Activated naive CD4-positive, alpha-beta T cell treated with Interleukin-2 at 50 U/mL for 16 hours (primary cell): Measurements from ENCODE around the gene LRRC51.

Experiments
- DNase-seq: peaks from one replicate; pipeline ENCODE4 v3.0.0-alpha.2; 2020

The LRRC51 gene

DNA sequence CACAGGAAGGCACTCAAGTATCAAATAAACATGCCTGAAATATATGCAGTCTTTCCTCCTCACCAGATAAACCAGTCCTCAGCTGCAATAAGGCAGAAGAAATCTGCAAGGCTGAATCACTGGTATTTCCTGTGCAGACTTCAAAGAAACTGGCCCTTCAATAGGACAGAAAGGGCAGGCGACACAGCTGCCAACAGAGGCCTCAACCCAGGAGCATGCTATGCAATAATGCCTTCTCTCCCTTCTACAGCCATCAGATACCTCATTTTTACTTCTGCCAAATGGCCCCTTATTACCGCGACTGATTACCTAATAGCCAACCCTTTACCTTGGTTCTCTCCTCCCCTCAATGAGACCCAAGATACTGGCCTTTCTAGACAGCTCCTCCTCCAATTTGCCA is 8.3 kb upstream of the LRRC51 start:
- DNase-seq = no peak

DNA sequence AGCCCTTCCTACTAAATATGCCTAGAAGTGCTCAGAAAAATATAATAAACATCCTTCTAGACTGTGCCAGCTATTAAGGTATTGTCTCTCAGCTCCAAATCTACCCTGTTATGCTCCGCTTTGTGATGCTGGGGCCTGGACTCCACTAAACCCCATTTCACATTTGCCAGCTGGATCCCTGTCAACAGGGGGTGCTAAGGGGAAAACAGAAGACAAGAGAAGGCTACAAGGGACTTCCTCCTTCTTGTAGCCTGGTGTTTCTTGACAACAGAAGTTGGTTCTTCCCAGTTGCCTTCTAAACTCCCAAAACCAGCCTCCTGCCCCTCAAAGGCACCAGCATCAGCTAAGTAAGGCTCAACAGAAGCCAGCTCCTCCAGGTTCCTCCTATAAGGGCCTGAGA is 5.5 kb upstream of the LRRC51 start:
- no peak for DNase-seq

DNA sequence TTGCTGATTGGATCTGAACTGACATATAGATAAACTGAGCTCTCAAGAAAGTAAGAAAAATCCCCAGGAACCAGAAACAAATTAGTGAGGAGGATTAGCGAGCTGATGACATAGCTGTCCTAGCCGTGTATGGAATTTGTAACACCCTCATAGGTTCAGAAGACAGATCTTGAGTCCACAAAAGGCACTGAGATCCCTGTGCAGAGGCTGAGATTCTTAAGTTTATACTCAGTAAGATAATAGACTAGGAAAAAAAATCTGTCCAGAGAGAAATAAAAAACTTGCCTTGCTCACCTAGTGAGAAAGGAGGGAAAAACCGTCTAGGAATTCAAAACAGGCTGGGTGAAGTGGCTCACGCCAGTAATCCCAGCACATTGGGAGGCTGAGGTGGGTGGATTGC is 4.9 kb upstream of the LRRC51 start:
- no peak for DNase-seq

DNA sequence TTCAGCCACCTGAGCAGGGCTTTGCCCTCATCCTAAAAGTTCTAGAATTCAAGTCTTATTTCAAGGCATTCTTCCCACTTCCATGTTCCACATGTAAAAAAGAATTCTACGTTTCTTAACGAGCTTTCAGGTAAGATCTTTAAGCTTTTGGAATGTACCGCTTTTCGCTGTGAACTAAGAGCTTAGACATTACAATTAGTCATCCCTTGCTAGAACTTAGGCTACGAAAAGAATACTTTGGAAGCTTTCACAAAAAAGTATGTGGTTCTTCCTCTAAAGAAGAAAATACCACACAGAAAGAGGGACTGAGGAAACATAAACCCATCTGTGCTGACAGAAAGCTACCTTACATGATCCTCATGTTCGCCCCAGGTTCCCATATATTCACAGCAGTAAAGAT is 2.2 kb upstream of the LRRC51 start:
- DNase-seq = no peak

DNA sequence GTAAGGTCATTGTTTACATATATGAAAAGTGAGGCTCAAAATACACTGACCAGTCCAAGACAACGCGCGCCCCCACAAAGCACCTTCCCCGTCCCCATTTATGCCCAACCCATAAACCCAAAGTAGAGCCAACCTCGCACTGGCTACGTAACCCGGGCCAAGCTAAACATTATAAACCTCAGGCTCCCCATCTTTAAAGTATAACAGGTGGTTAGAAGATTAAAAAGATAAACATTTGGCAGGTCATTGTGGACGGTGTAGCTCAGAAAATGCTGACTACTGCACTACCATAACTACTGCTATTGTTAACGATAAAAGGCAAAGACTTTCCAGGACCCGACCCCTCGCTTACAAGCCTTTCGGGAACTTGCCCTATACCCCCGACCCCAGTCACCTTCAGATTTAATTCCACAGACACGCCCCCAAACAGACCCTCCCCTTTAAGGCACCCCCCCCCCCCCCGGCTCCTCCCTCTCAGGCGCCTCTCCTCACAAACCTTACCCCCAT is 778 bp upstream of the LRRC51 start:
- DNase-seq = no peak

DNA sequence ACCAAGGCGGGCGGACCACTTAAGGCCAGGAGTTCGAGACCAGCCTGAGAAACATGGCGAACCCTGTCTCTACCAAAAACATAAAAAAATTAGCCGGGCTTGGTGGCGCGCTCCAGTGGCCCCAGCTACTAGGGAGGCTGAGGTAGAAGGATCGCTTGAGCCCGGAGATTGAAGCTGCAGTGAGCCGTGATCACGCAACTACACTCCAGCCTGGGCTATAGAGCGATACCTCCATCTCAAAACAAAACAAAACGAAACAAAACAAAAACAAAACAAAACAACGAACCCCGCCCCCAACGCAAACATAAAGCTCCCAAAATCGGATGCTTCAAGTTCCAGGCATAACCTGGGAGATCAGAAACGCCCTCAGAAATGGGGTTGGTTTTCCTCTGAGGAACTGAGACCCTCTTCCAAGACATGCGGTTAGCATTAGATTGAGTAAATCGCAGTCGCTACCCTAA is 564 bp downstream of the LRRC51 start:
- no peak for DNase-seq

DNA sequence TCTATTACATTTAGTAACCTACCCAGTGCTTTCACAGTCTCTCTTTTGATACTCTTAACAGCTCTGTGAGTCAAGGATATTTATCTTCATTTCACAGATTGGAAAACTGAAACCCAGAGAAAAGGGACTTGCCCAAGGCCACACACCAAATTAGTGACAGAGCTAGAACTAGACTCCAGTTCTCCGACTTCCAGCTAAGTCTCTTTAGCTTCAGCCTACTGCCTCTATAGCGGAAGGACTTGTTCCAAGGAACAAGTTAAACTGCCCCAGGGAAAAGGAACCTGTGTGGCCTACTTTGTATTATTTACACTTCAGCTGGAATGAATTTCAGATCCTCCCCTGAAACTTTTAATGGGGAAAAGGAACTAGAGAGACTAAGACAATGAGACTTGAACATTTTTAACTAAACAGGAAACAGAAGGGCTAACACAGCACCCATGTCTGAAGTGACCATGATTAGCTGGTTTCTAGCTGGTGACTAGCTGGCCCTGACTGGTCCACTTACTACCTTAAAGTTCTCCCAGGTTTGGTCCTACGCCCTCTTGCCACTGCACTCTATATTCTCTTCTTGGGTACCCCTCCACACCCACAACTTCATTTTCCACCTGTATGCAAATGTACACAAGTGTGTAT is 1.3 kb downstream of the LRRC51 start:
- DNase-seq = no peak

DNA sequence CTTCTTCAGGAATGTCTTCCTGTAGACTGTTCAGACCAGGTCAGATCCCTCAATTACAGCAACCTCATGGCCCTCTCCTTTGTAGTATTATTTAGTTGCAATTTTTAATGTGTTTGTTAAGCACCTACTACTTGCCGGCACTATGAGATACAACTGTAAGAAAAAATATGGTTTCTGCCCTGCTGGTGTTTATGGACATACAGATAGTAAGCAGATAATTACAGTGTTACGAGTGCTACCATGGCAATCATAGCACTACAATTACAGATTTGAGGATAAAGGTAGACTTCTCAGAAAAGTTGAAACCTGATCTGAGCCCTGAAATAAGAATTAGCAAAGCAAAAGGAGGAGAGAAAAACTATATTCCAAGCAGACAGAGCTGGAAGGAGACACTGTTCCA is 2.8 kb downstream of the LRRC51 start:
- no peak for DNase-seq

DNA sequence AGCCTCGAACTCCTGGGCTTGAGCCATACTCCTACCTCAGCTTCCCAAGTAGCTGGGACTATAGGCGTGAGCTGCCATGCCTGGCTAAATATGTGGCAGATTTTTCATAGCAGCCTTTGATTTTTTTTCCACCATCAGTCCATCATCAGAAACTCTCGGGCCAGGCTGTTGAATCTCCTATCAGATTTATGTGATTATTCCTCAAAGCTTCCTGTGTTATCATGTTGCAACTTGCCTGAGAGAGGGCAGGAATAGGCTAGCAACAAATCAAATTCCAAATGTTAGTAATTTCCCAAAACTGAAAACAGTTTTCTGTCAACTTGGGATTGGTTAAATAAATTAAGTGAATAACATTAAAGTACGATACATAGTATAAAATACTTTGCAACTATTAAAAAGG is 3.4 kb downstream of the LRRC51 start:
- no peak for DNase-seq

DNA sequence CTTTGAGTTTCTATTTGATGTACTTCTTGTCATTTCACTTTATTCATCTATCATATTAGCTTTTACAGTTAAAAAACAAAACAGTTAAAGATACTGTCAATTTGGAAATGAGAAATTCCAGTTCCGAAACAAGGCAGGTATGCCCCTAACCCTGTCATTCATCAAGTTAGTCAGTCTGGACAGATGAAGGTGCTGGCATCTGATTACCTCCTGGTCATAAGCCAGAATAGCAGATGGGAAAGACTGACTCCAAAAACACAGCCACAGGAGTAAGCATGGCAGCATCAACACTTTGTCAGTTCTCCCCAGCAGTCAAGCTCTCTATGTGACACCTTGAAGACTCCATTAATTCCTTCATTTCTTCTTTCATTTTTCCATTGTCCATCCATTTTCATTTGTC is 4.3 kb downstream of the LRRC51 start:
- no peak for DNase-seq

DNA sequence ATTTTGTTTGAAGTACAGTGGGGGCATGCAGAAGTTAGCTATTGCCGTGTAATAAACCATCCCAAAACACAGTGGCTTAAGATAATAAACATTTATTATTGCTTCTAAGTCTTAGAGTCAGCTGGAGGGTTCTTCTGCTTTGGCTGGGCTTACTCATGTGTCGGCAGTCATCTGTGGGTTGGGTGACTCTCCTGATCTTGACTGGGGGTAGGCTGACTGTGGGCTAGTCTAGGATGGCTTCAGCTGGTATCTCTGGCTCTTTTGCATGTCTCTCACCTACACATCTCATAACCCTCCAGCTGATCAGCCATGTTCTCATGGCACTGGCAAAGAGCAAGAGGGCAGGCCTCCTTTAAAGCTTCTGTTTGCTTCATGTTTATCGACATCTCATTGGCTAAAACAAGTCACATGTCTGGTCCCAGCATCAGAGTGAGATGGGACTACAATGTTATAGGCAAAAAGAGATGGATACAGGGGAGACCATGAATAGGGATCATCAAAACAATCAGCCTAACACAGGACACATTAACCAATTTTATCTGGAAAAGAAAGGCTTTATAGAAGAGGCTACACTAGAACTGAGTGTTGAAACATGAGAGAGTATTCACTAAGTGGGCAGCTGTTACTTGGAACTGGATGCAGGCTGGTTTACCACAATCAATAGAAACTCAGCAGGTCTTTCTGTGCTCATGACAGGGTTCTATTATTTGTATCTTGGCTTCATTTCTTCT is 5.1 kb downstream of the LRRC51 start:
- no peak for DNase-seq

DNA sequence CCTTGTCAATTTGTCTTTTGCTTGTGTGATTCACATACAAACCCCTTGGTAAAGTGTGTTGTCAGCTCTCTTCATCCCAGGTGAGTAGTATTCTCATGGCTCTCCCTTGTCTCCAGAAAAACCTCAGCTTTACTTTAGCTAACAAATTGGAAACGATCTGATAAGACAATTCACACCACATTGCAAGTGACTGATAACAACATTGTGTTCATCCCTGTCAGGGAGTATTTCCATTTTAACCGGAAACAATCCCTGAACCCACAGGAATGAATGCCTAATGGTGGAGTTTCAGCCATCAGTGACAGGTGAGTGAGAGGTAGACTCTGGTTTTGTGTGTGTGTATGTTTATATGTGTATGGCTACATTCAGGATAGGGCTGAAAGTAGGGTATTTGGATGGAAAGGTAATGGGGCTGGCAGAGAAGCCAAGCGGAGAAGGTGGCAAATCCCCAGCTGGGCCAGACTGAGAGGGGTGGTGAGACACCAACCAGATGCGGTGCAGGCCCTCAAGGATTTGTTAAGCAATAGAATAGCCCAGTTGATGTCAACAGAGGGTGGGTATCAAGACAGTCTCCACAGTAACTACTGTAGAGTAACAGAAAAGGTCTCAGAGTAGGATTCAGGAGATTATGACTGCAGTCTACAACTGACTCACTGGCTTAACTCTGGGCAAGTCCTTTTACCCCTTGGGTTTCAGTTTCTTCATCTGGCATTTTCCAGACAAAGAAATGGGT is 7.6 kb downstream of the LRRC51 start:
- DNase-seq = no peak

DNA sequence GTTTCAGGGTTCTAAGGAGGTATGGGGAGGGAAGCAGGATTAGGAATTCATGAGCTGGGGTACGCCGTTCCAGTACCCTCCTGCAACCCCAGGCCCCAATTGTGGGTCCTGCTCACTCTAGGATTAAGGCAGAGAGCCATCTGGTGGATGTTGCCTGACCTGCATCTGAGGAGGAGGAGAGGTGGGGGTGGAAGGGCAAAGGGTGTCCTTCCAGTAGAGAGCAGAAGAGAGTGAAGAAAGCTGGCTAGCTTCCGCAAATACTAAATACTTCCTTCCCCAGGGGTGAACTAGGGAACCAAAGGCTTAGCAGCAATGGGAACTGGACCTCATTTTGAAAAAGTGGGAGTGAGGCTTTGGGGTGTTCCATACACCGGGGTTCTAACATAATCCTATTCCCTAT is 10.6 kb downstream of the LRRC51 start:
- DNase-seq = peak; percentile 68

DNA sequence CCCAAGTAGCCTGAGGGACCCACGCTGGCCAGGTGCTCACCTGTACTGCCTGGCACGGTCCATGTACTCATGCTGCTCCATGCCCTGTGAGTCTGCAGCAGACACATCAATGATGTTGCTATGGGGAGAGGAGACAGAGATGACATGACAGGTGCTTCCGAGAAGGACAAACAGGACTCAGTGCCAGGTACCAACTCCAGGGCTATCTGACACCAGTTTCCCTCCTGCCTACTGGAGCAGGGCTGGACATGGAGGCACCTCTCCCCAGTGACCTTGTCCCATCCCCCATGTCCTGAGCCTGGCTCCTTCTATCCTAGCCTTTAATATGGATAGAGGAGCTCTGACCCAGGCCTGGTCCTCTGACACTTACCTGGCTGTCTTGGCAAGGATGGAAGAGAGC is 18.1 kb downstream of the LRRC51 start:
- DNase-seq = no peak

DNA sequence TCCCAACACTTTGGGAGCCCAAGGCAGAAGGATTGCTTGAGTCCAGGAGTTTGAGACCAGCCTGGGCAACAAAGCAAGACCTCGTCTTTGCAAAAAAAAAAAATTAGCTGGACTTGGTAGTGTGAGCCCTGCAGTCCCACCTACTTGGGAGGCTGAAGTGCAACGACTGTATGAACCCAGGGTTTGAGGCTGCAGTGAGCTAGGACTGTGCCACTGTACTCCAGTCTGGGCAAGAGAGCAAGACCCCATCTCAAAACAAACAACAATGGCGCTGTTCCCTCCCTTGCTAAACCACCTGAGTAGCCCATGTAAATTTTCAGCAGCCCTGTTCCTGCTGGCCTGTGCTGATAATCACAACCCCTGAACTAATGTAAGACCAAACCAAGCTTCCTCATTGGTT is 19.4 kb downstream of the LRRC51 start:
- DNase-seq = no peak

DNA sequence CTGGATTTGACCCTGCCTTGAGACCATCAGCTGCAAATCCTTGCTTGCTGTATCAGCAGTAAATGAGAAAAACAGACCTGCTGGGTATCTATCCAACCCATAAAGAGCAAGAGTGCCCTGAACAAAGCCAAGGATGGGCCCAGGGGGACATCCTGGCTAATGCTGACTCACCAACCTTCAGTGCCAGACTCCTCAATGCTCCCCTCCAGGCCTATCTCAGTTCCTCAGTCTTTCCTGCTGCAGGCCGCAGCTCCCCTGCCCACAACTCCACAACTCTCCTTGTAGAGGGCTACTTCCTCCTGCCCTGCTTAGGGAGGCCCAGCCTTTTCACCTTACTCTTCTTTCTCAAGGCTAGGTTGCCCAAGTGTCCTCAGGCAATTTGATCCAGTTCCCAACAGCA is 19.8 kb downstream of the LRRC51 start:
- DNase-seq = no peak

DNA sequence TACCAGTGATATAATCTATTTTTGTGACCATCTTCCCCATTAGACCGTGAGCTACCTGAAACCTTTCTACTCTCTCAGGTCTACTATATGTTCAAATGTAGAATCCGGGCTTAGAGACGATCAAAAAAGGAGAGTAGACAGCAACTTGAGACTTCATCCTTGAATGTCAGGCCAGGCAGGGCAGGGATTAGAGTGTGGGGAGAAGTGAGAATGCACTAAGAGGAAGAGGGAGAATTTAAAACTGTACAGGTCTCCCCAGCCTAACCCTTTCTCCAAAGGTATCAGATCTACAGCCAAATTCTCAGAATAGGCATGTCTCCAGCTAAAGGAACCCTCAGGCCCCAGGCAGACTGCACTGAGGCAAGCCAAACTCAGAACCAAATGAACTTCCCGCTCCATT is 21.5 kb downstream of the LRRC51 start:
- DNase-seq = no peak

DNA sequence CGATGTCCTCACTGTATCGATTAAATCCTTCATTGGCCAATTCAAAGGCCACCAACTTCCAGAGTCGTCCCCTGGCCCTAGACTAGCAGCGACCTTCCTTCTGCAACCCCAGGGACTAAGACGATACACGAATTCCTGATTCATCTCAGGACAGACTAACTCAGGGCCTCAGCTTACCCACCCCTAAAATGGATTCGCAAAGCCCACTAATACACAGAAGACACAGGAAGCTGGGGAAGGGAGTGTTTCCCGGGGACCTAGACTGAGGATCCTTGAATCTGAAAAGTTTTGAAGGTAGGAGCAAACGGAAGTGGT is 21.9 kb downstream of the LRRC51 start:
- DNase-seq = no peak

DNA sequence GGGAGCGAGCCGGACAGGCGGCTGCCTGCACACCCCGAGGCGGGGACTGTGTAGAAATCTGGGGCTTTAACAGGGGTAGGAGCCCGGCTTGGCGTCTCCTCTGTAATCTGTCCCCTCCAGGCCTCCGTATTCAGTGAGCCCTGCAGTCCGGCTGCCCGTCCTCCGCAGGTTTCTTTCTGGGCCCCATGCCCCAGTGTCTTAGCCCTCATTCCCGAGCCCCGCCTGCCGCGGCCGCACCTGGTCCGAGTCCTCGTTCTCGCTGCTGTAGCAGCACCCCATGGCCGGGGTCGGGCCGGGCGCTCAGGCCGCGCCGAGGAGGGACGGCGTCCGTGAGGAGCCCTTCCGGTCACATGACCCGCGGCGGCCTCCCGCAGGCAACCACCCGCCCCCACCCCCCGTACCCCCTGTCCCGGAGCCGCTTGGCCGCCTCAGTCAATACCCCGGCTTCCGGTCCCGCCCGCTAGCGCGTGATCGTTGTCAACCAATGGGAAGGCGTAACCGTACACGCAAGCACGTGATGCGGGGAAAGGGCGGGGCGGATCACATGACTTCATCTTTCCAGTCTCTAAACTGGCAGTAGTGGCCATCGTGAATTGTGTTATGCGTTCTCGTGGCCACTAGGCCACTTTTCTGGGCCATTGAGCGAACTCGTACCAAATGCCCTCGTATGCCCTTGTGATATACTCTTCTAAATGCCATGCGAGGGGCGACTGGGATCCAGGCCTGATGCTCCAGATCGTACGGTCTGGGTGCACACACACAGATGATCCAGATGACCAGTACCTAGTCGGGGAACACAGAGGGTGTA is 22.5 kb downstream of the LRRC51 start, which contains the start of gene LAMTOR1:
Gene LAMTOR1 (minus strand): TSS at position 352 of the 808 bp plus-strand sequence. CDS start 73 bp downstream, at position 279.
- peak; percentile 98 for DNase-seq

DNA sequence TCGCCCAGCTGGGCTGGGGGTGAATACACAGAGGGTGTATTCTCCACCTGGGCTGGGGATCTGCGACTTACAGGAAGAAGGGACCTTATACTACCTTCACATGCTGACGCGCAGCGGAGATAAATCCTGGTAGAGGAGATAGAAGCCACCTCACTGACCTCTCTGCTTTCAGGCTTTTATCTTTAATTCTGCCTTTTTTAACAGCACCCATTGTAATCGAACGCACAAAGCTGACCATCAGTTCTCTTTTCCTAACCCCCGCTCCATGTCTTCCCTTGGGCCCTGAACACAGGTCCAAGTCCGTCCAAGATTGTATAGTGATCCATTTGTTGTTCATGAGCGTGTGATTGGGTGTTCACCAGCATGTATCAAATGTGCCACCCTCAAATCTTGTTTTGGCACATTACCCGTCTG is 23.1 kb downstream of the LRRC51 start:
- no peak for DNase-seq

DNA sequence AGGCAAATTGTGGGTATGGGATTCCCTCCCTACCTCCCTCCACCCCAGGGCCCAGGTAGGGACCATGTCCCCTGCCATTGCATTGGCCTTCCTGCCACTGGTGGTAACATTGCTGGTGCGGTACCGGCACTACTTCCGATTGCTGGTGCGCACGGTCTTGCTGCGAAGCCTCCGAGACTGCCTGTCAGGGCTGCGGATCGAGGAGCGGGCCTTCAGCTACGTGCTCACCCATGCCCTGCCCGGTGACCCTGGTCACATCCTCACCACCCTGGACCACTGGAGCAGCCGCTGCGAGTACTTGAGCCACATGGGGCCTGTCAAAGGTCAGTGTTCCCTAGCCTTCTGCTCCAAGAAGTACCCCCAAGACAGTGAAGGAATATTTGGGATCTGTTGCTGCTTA is 25.2 kb downstream of the LRRC51 start, which contains the start of gene TOMT:
Gene TOMT (plus strand): TSS at position 37 of the 400 bp plus-strand sequence. CDS start 28 bp downstream, at position 65.
- no peak for DNase-seq

DNA sequence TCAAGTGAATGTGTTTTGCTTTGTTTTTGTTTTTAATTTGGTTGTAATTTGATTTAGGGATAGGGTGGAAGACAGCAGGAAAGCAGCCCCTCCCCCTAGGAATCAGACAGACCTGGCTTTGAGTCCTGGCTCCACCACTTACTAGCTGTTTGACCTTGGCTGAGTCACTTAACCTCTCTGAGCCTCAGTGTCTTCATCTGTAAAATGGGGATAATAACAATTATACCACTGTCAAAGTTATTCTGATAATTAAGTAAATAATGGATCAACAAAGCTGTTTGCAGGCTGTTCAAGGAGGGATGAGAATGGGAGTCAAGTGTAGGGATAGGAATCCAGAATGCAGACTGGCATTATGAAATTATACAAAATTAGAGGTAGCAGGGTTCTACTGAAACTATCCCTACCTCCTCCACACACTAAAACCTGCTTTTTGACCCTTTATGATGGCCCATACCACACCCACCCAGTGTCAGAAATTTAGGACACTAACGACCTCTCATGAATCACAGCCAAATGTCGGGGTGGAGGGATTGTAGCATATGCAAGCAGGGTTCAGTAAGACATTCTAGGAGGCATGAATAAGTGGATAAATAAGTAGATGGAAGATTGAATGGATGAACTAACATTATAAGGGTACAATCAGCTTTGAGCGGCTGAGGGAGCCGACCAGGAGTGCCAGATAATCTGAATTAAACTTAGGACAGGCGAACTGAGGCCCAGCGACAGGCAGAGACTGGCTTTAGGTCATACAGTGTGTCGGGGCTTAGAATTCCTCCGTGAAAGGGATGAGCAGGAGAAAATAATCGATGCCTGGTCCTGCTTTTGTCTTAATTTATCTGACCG is 30.9 kb downstream of the LRRC51 start:
- DNase-seq = no peak
